Hepatic stellate cell (primary cell): Measurements from ENCODE around the gene TIMM21.

Experiments
- DNase-seq: peaks from one replicate; pipeline ENCODE4 v3.0.0; 2011; ENCODE audit warnings: low spot score

The TIMM21 gene

GRCh38 chr18:74148543-74149070, 284 bp downstream of the TIMM21 start:
- DNase-seq: no peak

GRCh38 chr18:74149878-74150277, 1.6 kb downstream of the TIMM21 start:
- no peak for DNase-seq

GRCh38 chr18:74152270-74152669, 3.9 kb downstream of the TIMM21 start:
- no peak for DNase-seq

GRCh38 chr18:74152857-74153256, 4.5 kb downstream of the TIMM21 start:
- DNase-seq: no peak

DNA sequence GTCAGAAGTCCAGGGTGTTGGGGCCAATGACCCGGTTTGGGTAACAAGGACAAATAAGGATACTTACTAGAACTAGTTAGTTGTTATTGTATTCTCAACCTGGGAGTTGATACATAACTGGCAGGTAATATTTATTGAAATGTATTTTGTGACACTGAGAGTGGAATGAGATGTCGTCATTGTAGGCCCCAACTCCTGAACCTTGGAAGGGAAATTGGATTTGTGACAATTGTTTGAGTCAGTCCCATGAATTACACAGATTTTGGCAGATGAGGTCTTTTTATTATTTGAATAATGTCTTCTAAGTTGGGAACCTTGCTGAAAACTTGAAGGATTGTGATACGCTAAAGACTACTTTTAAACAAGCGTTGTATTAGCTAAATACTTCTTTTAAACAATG, 5.1 kb downstream of the TIMM21 start:
- no peak for DNase-seq

DNA sequence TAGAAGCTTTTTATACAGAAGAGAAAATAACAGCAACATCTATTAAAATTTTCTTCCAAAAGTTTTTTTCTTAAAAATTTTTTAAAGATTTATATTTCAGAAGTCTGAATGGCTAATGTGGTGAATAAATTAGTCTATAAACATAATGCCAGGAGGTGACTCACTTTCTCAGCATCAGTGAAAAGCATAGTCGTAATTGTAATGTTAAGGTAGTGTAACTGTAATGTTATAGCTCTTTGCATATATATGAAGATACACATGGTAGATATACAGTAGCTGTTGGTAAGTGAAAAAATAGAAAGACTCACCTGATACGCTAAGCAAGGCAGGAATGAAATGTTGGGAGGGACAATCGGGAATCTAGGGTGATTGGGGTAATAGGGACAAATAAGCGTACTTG, 5.5 kb downstream of the TIMM21 start:
- DNase-seq: no peak

GRCh38 chr18:74154716-74155115, 6.4 kb downstream of the TIMM21 start:
- DNase-seq: no peak

DNA sequence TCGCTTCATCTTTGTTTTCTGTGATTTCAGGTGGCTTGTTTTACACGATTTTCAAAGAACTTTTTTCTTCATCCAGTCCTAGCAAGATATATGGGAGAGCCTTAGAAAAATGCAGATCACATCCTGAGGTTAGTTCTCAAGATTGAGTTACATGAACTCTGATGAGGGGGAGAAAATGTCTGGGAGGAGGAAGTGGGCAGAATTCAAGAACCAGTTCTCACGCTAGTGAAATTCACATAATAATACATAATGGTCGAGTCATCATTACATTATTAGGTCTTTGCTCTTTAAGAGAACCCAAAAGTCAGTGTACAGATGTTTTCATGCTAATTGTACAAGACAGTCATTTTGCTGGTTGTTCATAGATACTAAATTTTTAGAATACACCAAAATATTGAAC, 7.0 kb downstream of the TIMM21 start:
- no peak for DNase-seq

DNA sequence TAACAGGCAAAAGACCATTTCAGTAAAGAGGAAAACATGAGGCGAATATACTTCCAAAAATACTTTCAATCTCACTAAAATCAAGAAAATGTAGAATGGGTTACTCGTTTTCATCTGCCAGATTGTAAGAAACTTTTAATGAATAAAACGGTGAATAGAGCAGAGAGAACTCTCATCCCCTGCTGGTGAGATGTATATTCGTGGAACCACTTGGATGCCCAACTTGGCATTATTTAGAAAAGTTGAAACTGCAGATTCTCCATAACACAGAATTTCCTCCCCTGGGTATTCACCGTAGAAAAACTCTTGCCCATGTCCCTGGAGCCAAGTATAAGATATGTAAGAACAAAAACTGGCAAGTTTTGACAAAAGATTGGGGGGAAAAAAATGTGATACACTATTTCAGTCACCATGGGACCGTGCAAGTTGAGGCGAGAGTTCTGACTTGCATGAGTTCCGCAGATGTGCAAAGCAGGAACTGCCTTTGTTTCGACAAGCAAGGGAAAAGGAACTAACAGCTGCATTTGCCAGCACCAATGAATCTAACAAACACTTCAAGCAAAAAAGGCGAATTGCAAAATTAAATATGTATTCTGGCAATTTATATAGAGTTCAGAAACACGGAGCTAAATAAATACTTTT, 14.8 kb downstream of the TIMM21 start:
- no peak for DNase-seq

- DNase-seq: no peak
These were observed 18.1 kb downstream of the TIMM21 start for GRCh38 chr18:74166386-74166785.

- no peak for DNase-seq
These were observed 23.7 kb downstream of the TIMM21 start for GRCh38 chr18:74171910-74172606.

DNA sequence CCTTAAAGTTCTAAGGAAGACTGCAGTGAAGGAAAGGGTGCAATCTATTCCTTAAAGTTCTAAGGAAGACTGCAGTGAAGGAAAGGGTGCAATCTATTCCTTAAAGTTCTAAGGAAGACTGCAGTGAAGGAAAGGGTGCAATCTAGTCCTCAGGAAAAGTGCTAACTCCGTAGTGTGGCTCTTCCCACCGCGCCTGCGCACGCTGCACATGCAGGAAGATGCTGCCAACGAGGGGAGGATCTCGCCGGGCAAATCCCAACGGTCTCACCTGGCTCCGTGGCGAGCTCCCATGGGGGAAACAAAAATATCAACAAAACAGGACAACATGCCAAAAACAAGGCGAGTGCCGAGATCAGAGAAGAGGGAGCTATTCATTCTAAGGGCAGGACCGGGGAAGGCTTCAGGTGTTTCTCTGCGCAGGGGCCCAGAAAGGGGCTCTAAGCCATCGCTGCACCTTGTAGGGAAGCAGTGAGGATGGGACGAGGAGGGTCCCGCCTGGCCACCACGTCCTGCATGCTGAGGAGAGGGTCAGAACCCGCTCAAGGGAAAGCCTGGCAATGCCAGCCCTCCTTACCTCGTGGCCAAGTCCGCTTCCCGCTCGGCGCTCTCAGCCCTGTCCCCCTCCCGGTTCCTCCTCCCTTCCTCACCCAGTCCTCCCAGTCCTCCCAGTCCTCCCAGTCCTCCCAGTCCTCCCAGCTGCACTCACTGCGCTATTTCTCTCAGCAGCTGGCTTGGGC, 24.5 kb downstream of the TIMM21 start:
- no peak for DNase-seq

DNA sequence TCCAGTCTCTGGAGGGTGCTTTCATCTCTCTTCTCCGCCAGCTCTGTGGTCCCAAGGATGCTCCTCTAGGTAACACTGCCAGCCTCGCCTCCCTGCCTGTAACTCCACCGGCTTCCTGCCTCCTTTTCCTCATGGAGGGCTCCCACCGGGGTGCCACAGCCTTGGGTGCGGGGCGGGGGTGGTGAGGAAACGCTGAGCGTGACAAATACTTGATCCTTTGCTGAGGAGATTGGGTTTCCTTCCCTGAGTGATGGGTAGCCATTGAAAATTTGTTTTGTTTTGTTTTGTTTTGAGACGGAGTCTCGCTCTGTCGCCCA, 25.1 kb downstream of the TIMM21 start:
- DNase-seq: no peak

- DNase-seq: no peak
These were observed 27.3 kb downstream of the TIMM21 start for GRCh38 chr18:74175658-74176057.

DNA sequence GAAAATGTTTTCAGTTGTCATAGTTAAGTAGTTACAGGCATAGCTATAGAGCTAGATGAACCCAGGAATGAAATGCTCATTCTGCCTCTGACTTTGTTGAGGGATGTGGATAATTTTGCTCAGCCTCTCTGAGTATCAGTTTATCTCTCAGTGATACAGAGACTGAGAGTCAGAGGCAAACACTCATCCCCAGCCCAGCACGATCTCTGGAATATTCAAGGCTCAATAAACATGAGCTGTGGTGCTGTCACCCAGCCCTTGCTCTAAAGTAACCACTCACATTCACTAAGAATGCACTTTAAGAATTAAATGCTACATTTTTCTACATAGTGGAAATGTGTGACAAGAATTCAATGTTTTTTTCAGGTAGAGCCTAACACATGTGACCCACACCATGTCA, 30.6 kb downstream of the TIMM21 start:
- no peak for DNase-seq

GRCh38 chr18:74179623-74180199, 31.4 kb downstream of the TIMM21 start:
- DNase-seq: no peak

DNA sequence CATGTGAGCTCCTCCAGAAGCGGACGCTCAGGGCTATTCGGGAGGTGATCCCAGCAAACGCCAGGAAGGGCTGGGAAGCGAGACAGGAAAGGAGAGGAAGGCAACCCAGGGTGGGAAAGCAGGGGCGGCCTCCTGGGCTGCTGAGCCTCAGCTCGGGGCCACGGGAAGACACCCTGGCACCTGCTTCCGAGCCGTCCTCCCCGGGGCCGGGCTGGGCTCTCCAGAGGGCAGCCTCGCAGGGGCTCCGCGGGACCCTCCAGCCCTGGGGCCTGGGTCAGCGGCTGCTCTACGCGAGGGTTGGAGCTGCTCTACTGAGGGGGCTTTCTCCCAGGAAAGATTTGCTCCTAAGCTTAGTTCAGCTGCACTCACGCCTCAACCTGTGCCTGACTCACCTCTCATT, 34.0 kb downstream of the TIMM21 start:
- DNase-seq: no peak

- no peak for DNase-seq
These were observed 34.8 kb downstream of the TIMM21 start for GRCh38 chr18:74183130-74183529.

GRCh38 chr18:74184875-74185274, 36.6 kb downstream of the TIMM21 start:
- DNase-seq: no peak

DNA sequence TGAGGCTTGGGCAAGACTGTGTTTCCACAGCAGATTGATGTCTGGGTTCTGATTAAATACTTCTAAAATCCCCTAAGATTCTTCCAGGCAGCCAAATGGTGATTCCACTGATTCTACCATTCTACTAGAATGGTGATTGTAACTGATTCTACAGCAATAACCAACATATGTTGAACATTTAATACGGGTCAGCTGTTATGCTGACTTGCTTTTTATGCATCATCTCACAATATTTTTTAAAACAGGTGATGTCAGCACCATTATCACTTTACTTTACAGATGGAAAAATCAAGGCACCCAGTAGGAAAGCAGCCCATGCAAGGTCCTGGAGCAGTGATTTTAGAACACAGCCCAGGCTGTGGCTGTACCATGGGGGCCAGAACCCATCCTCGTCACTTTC, 37.5 kb downstream of the TIMM21 start:
- no peak for DNase-seq

DNA sequence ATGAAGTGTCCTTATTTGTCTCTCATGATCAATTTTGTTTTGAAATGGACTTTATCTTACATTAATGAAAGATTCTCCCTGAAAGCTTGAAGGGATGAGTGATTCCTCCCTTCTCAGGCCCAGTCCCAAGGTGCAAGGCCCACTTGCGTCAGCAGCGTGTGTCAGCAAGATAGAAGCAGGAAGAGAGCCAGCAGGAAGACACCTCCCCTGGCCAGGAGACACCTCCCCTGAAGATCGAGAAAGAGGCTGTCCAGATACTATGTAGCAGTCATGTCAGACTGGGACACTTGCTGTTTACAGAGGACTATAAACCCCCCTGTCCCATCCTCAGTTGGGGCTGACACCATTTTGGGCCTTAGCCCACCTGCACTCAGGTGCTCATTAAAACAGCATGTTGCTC, 38.3 kb downstream of the TIMM21 start:
- no peak for DNase-seq

DNA sequence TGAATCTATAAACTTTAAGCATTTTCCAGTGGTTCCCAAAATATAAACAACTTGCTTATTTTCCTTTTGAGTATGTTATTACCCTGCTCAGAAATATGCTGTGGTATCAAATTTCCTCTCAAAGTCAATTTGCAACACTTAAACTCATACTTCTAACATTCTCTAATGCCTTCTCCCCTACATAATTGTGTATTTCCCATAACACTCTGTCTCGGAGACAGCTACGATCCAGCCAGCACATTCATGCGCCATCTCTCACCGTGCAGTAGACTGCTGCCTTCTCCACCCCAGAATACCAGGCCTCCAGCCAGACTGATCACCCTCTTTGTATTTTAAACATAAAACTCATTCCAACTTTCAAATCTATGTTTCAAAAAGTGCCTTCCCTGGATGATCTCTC, 41.8 kb downstream of the TIMM21 start:
- DNase-seq: no peak

DNA sequence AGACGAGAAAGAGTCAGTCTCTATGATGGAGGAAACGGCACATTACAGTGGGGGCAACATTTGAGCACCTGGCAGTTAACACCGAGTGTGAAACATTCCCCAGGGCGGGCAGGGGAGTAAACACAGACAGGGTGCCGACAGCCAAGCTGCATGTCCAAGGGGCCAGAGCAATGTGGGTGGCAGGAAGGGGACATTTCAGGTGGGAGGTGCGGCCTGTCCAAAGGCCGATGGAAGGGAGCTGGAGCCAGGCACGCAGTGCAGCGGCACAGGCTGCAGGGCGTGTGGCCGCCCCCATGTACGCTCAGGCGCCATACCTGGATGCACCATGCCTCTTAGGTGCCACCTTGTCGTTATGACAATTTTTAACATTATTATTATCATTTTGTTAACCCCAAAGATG, 43.3 kb downstream of the TIMM21 start:
- no peak for DNase-seq
